ENCODE data around the gene DTYMK. TPM values are rescaled to one million over a fixed set of nuclear protein-coding genes. Genes with fewer than 3 reads are reported as not detected.

Gene DTYMK
- total RNA-seq, 1 experiment from 2014 or later, result 66.3 TPM

DNA sequence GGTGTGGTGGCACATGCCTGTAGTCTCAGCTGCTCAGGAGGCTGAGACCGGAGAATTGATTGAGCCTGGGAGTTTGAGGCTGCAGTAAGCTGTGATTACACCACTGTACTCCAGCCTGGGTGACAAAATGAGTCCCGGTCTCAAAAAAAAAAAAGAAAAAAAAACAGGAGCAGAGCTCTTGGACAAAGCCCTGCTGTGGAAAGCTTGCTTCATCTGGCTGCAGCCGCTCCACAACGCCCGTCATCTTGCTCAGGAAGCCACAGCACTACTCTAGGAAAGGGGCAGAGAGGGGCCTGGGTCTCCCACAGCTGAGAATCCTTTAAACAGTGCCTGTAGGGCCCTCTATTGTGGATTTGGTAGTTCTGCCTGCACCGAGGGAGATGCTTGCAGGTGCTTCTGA lies 38.2 kb downstream of the DTYMK start:
- H3K36me3 Mint-ChIP-seq (ENCODE audit: insufficient read depth, unreplicated experiment), result peaks cover 30% of the 10 kb centered on the region
- H3K27me3 Mint-ChIP-seq (ENCODE audit: insufficient read depth, unreplicated experiment), result no peaks in the 10 kb centered on the region
- DNase-seq (ENCODE audit: unreplicated experiment), result no peak
- ChIA-PET POLR2A (interaction anchor here (2.5 kb wide), 1 partner anchor 11 kb away, joined by 9 read pairs; the partner anchor contains the start of genes ATG4B and THAP4), CTCF (interaction anchor here (1.9 kb wide), 1 partner anchor 10 kb away, joined by 4 read pairs; no protein-coding TSS in a partner anchor)
- TF ChIP-seq, protein P1, sequence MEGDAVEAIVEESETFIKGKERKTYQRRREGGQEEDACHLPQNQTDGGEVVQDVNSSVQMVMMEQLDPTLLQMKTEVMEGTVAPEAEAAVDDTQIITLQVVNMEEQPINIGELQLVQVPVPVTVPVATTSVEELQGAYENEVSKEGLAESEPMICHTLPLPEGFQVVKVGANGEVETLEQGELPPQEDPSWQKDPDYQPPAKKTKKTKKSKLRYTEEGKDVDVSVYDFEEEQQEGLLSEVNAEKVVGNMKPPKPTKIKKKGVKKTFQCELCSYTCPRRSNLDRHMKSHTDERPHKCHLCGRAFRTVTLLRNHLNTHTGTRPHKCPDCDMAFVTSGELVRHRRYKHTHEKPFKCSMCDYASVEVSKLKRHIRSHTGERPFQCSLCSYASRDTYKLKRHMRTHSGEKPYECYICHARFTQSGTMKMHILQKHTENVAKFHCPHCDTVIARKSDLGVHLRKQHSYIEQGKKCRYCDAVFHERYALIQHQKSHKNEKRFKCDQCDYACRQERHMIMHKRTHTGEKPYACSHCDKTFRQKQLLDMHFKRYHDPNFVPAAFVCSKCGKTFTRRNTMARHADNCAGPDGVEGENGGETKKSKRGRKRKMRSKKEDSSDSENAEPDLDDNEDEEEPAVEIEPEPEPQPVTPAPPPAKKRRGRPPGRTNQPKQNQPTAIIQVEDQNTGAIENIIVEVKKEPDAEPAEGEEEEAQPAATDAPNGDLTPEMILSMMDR (IDR thresholded peaks at IDR 0.05; ENCODE audit: unreplicated experiment), result no peak
- no peak overlapping the region for H3K27ac Mint-ChIP-seq (ENCODE audit: low read depth, unreplicated experiment)
- no peak overlapping the region for H3K4me3 Mint-ChIP-seq (ENCODE audit: unreplicated experiment)
- H3K4me1 Mint-ChIP-seq (ENCODE audit: insufficient read depth, unreplicated experiment), result no peaks in the 10 kb centered on the region
- BruUV-seq (replicated peaks), result no TSS peak
- intact Hi-C loops (cut with micrococcal nuclease), result no loop called here
- H3K9me3 Mint-ChIP-seq (ENCODE audit: unreplicated experiment), result no peaks in the 10 kb centered on the region

DNA sequence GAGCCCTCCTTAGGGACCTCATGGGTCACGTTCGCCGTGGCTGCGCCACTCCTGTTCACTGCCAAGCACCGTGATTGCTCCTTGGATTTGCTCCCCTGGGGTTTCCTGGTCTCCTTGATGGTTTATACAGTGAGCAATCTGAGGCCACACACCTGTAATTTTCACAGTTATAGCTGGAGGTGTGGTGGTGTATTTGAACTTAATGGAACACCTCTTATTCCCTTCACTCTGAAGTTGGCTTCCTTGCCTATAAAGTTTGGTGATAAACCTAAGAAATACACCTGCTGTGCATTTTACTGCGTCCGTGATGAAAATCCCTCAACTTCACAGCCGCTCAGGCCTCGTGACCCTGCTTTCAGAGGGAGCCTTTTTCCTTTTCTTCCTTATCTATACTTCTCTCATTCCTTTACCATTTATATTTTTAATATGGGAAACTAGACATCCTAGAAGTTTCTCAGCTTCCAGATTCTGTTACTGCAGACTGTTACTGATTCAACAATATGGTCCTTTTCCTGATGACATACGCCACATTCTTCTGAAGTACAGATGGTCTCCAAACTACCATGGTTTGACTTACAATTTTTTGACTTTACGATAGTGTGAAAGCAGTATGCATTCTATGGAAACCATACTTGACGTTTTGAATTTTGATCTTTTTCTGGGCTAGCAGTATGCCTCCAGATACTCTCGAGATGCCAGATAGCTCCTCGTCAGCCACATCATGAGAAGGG lies 40.5 kb downstream of the DTYMK start:
- Mint-ChIP-seq H3K36me3 (ENCODE audit: insufficient read depth, unreplicated experiment) (peaks cover 14% of the 10 kb centered on the region), H3K27me3 (ENCODE audit: insufficient read depth, unreplicated experiment) (no peaks in the 10 kb centered on the region), H3K4me1 (ENCODE audit: insufficient read depth, unreplicated experiment) (peaks cover 12% of the 10 kb centered on the region), H3K27ac (ENCODE audit: low read depth, unreplicated experiment) (no peak overlapping the region), H3K9me3 (ENCODE audit: unreplicated experiment) (no peaks in the 10 kb centered on the region), H3K4me3 (ENCODE audit: unreplicated experiment) (no peak overlapping the region)
- DNase-seq (ENCODE audit: unreplicated experiment), result no peak
- ChIA-PET POLR2A (no interaction called here), CTCF (interaction anchor here (0.6 to 1.1 kb wide), 3 partner anchors 425 to 997 kb away, joined by 3 read pairs; no protein-coding TSS in a partner anchor)
- intact Hi-C loops (cut with micrococcal nuclease), result no loop called here
- TF ChIP-seq, protein P1 (IDR thresholded peaks at IDR 0.05; ENCODE audit: unreplicated experiment), result no peak
- BruUV-seq (replicated peaks), result no TSS peak

DNA sequence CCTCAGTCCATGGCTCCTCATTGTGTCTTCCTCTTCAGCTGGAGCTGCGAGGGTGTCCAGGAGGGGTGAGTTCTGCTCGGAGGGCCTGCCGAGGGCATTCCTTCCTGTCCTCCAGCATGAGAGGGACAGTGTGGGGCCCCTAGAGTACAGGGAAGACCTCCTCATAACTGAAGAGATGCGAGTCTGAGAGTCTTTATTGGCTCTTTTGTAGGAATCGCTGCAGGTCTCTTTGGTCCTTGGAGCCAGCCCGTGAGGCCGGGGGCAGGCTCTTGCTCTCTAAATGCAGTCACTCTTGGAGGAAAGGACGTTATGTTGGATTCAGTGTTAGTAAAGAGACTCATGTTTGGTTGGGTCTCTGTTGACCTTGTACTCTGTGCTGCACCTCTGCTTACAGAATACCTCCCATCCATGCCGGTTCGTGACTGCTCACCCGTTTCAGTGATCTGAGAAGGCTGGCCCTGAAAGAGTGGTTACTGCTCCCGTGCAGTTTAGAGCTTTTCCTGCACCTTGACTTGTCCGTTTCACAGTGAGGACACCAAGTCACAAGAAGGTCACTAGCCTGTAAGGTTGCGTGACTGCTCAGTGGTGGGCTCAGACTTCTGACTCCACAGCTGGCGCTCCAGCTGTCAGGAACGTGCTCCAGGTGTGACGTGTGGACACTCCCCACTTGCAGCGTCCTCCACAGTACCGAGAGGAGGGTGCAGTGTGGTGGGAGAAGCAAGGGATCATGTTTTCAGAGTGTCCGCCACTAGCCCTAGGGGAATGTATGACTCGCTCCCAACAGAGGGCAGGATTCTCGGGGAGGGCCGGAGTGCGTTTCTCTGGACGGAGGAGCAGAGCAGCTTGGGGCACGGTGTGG lies 41.3 kb downstream of the DTYMK start:
- BruUV-seq (replicated peaks), result no TSS peak
- peaks cover 20% of the 10 kb centered on the region for H3K4me1 Mint-ChIP-seq (ENCODE audit: insufficient read depth, unreplicated experiment)
- no peaks in the 10 kb centered on the region for H3K27me3 Mint-ChIP-seq (ENCODE audit: insufficient read depth, unreplicated experiment)
- no peak overlapping the region for H3K27ac Mint-ChIP-seq (ENCODE audit: low read depth, unreplicated experiment)
- H3K36me3 Mint-ChIP-seq (ENCODE audit: insufficient read depth, unreplicated experiment), result peaks cover 6% of the 10 kb centered on the region
- ChIA-PET CTCF (interaction anchor here (0.6 to 0.7 kb wide), 2 partner anchors 15 to 50 kb away, joined by 3 read pairs; no protein-coding TSS in a partner anchor), POLR2A (no interaction called here)
- H3K4me3 Mint-ChIP-seq (ENCODE audit: unreplicated experiment), result no peak overlapping the region
- TF ChIP-seq, protein P1 (IDR thresholded peaks at IDR 0.05; ENCODE audit: unreplicated experiment), result no peak
- no peak for DNase-seq (ENCODE audit: unreplicated experiment)
- no peaks in the 10 kb centered on the region for H3K9me3 Mint-ChIP-seq (ENCODE audit: unreplicated experiment)
- intact Hi-C loops (cut with micrococcal nuclease), result no loop called here

DNA sequence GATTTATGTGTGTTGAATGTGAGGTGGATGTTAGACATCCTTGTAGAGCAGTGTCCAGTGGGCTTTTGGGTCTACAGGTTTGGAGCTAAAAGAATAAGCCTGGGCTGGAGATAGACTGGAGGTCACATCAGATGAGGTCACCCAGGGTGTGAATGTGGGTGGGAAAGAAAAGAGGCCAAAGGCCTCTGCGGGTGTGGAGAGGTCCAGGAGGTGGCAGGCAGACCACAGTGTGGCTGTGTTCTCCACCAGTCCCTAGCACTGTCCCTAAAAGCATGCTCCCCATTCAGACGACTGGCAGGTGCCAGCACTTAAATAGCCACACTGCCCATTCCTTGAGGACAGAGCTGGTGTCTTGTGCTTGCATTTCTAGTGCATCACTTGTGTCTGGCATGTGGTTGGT lies 45.0 kb downstream of the DTYMK start:
- Mint-ChIP-seq H3K9me3 (ENCODE audit: unreplicated experiment) (no peaks in the 10 kb centered on the region), H3K27ac (ENCODE audit: low read depth, unreplicated experiment) (peak overlapping the region; percentile 65), H3K36me3 (ENCODE audit: insufficient read depth, unreplicated experiment) (peaks cover 10% of the 10 kb centered on the region), H3K4me1 (ENCODE audit: insufficient read depth, unreplicated experiment) (peaks cover 34% of the 10 kb centered on the region), H3K4me3 (ENCODE audit: unreplicated experiment) (no peak overlapping the region), H3K27me3 (ENCODE audit: insufficient read depth, unreplicated experiment) (no peaks in the 10 kb centered on the region)
- TF ChIP-seq, protein P1 (IDR thresholded peaks at IDR 0.05; ENCODE audit: unreplicated experiment), result no peak
- no TSS peak for BruUV-seq (replicated peaks)
- intact Hi-C loops (cut with micrococcal nuclease), result no loop called here
- ChIA-PET POLR2A (no interaction called here), CTCF (interaction anchor here (0.7 kb wide), 1 partner anchor 237 kb away, joined by 3 read pairs; no protein-coding TSS in a partner anchor)
- no peak for DNase-seq (ENCODE audit: unreplicated experiment)
